ENCODE measurements around the gene CUX1. TPM values are rescaled to one million over a fixed set of nuclear protein-coding genes. Genes with fewer than 3 reads are reported as not detected.

The CUX1 gene
- total RNA-seq, 2 experiments from 2014 or later: 30.7 to 31.2 TPM

- DNase-seq (no peak), ATAC-seq (no peak)
- no peak overlapping the region for H3K27ac Mint-ChIP-seq
- ChIA-PET POLR2A (no interaction called here), CTCF (no interaction called here)
- no peaks in the 10 kb centered on the region for H3K27me3 Mint-ChIP-seq (ENCODE audit: low read depth)
- no peak overlapping the region for H3K4me3 Mint-ChIP-seq
- H3K9me3 Mint-ChIP-seq (ENCODE audit: insufficient read depth): no peaks in the 10 kb centered on the region
- no peaks in the 10 kb centered on the region for H3K4me1 Mint-ChIP-seq (ENCODE audit: low read depth)
- H3K36me3 Mint-ChIP-seq (ENCODE audit: low read depth): no peaks in the 10 kb centered on the region
Observed at GRCh38 chr7:101899616-101900015, 82.2 kb downstream of the CUX1 start.

GRCh38 chr7:101900103-101900502 lies 82.7 kb downstream of the CUX1 start:
- CTCF ChIA-PET: interaction anchor here (0.6 kb wide), 1 partner anchor 21 kb away, joined by 3 read pairs; no protein-coding TSS in a partner anchor
- H3K36me3 Mint-ChIP-seq (ENCODE audit: low read depth): no peaks in the 10 kb centered on the region
- no peaks in the 10 kb centered on the region for H3K9me3 Mint-ChIP-seq (ENCODE audit: insufficient read depth)
- no peaks in the 10 kb centered on the region for H3K27me3 Mint-ChIP-seq (ENCODE audit: low read depth)
- no peak overlapping the region for H3K27ac Mint-ChIP-seq
- POLR2A ChIA-PET: no interaction called here
- ATAC-seq (no peak), DNase-seq (no peak)
- no peaks in the 10 kb centered on the region for H3K4me1 Mint-ChIP-seq (ENCODE audit: low read depth)
- H3K4me3 Mint-ChIP-seq: no peak overlapping the region

GRCh38 chr7:101901661-101902491 lies 84.5 kb downstream of the CUX1 start:
- POLR2A ChIA-PET: no interaction called here
- no peak for ATAC-seq
- CTCF ChIA-PET: no interaction called here
- H3K36me3 Mint-ChIP-seq (ENCODE audit: low read depth): no peaks in the 10 kb centered on the region
- H3K9me3 Mint-ChIP-seq (ENCODE audit: insufficient read depth): no peaks in the 10 kb centered on the region
- no peaks in the 10 kb centered on the region for H3K27me3 Mint-ChIP-seq (ENCODE audit: low read depth)
- H3K4me1 Mint-ChIP-seq (ENCODE audit: low read depth): no peaks in the 10 kb centered on the region
- H3K4me3 Mint-ChIP-seq: no peak overlapping the region
- DNase-seq: no peak
- H3K27ac Mint-ChIP-seq: no peak overlapping the region

- H3K4me3 Mint-ChIP-seq: no peak overlapping the region
- CTCF ChIA-PET: no interaction called here
Observed at GRCh38 chr7:101902680-101903514, 85.5 kb downstream of the CUX1 start.

GRCh38 chr7:101903515-101903868 lies 86.1 kb downstream of the CUX1 start:
- Mint-ChIP-seq H3K4me1 (ENCODE audit: low read depth) (peaks cover 1% of the 10 kb centered on the region), H3K27ac (no peak overlapping the region), H3K4me3 (no peak overlapping the region), H3K36me3 (ENCODE audit: low read depth) (no peaks in the 10 kb centered on the region), H3K27me3 (ENCODE audit: low read depth) (no peaks in the 10 kb centered on the region), H3K9me3 (ENCODE audit: insufficient read depth) (no peaks in the 10 kb centered on the region)
- ChIA-PET CTCF (no interaction called here), POLR2A (no interaction called here)
- DNase-seq: no peak
- no peak for ATAC-seq

More at GRCh38 chr7:101902680-101903514, 85.5 kb downstream of the CUX1 start:
- DNase-seq: no peak
- POLR2A ChIA-PET: no interaction called here
- Mint-ChIP-seq H3K27me3 (ENCODE audit: low read depth) (no peaks in the 10 kb centered on the region), H3K4me1 (ENCODE audit: low read depth) (no peaks in the 10 kb centered on the region), H3K36me3 (ENCODE audit: low read depth) (no peaks in the 10 kb centered on the region), H3K27ac (no peak overlapping the region), H3K9me3 (ENCODE audit: insufficient read depth) (no peaks in the 10 kb centered on the region)
- no peak for ATAC-seq

GRCh38 chr7:101904019-101904418 lies 86.6 kb downstream of the CUX1 start:
- CTCF ChIA-PET: no interaction called here
- peaks cover 5% of the 10 kb centered on the region for H3K4me1 Mint-ChIP-seq (ENCODE audit: low read depth)

GRCh38 chr7:101905203-101905865 lies 87.9 kb downstream of the CUX1 start:
- CTCF ChIA-PET: no interaction called here
- H3K4me3 Mint-ChIP-seq: no peak overlapping the region

More at GRCh38 chr7:101904019-101904418, 86.6 kb downstream of the CUX1 start:
- no peak overlapping the region for H3K27ac Mint-ChIP-seq
- DNase-seq (no peak), ATAC-seq (no peak)
- no peaks in the 10 kb centered on the region for H3K27me3 Mint-ChIP-seq (ENCODE audit: low read depth)
- no peaks in the 10 kb centered on the region for H3K36me3 Mint-ChIP-seq (ENCODE audit: low read depth)
- H3K9me3 Mint-ChIP-seq (ENCODE audit: insufficient read depth): no peaks in the 10 kb centered on the region
- POLR2A ChIA-PET: no interaction called here
- no peak overlapping the region for H3K4me3 Mint-ChIP-seq

GRCh38 chr7:101906291-101907240 lies 89.1 kb downstream of the CUX1 start:
- H3K27me3 Mint-ChIP-seq (ENCODE audit: low read depth): no peaks in the 10 kb centered on the region
- ChIA-PET CTCF (no interaction called here), POLR2A (no interaction called here)
- no peaks in the 10 kb centered on the region for H3K9me3 Mint-ChIP-seq (ENCODE audit: insufficient read depth)
- no peak overlapping the region for H3K27ac Mint-ChIP-seq
- DNase-seq (no peak), ATAC-seq (no peak)
- H3K4me3 Mint-ChIP-seq: no peak overlapping the region
- H3K36me3 Mint-ChIP-seq (ENCODE audit: low read depth): no peaks in the 10 kb centered on the region
- H3K4me1 Mint-ChIP-seq (ENCODE audit: low read depth): peaks cover 5% of the 10 kb centered on the region

More at GRCh38 chr7:101905203-101905865, 87.9 kb downstream of the CUX1 start:
- Mint-ChIP-seq H3K36me3 (ENCODE audit: low read depth) (no peaks in the 10 kb centered on the region), H3K4me1 (ENCODE audit: low read depth) (peaks cover 5% of the 10 kb centered on the region), H3K27me3 (ENCODE audit: low read depth) (no peaks in the 10 kb centered on the region), H3K9me3 (ENCODE audit: insufficient read depth) (no peaks in the 10 kb centered on the region), H3K27ac (no peak overlapping the region)
- POLR2A ChIA-PET: no interaction called here
- no peak for ATAC-seq
- no peak for DNase-seq

- no peak for ATAC-seq
- Mint-ChIP-seq H3K4me1 (ENCODE audit: low read depth) (peaks cover 5% of the 10 kb centered on the region), H3K4me3 (no peak overlapping the region), H3K36me3 (ENCODE audit: low read depth) (peaks cover 2% of the 10 kb centered on the region), H3K27me3 (ENCODE audit: low read depth) (no peaks in the 10 kb centered on the region), H3K9me3 (ENCODE audit: insufficient read depth) (no peaks in the 10 kb centered on the region), H3K27ac (no peak overlapping the region)
- DNase-seq: no peak
- ChIA-PET POLR2A (no interaction called here), CTCF (no interaction called here)
Observed at GRCh38 chr7:101910991-101911799, 93.8 kb downstream of the CUX1 start.

GRCh38 chr7:101911800-101912715 lies 94.6 kb downstream of the CUX1 start:
- ChIA-PET CTCF (no interaction called here), POLR2A (no interaction called here)
- Mint-ChIP-seq H3K4me1 (ENCODE audit: low read depth) (peaks cover 5% of the 10 kb centered on the region), H3K36me3 (ENCODE audit: low read depth) (peaks cover 2% of the 10 kb centered on the region), H3K9me3 (ENCODE audit: insufficient read depth) (no peaks in the 10 kb centered on the region), H3K4me3 (no peak overlapping the region), H3K27ac (no peak overlapping the region), H3K27me3 (ENCODE audit: low read depth) (no peaks in the 10 kb centered on the region)
- no peak for DNase-seq
- no peak for ATAC-seq

Measured in activated CD8-positive, alpha-beta T cell treated with anti-CD3 and anti-CD28 coated beads, Interleukin-2, amount 10 ng/mL, durations not matched to agents 7 days and 5 days (primary cell).